Nephron progenitor cell (in vitro differentiated cells): ENCODE results near the gene CFAP74.

Source experiments
- DNase-seq: peaks from one replicate; pipeline ENCODE4 v3.0.0; 2021
- H3K27ac Mint-ChIP-seq: 2 replicates; pipeline ENCODE4 v1.8.0; 2021; ENCODE audit warnings: mild to moderate bottlenecking, moderate library complexity, mixed read lengths
- H3K27me3 Mint-ChIP-seq: 2 replicates; pipeline ENCODE4 v1.8.0; 2021; ENCODE audit warnings: mild to moderate bottlenecking, low read depth, mixed read lengths; ENCODE audit not compliant: poor library complexity
- H3K36me3 Mint-ChIP-seq: 2 replicates; pipeline ENCODE4 v1.8.0; 2021; ENCODE audit warnings: low read depth, mixed read lengths
- H3K4me1 Mint-ChIP-seq: 2 replicates; pipeline ENCODE4 v1.8.0; 2021; ENCODE audit warnings: mixed read lengths
- H3K4me3 Mint-ChIP-seq: 2 replicates; pipeline ENCODE4 v1.8.0; 2021; ENCODE audit warnings: mild to moderate bottlenecking, moderate library complexity, mixed read lengths
- H3K9me3 Mint-ChIP-seq: 2 replicates; pipeline ENCODE4 v1.8.0; 2021; ENCODE audit warnings: mild to moderate bottlenecking, moderate library complexity, mixed read lengths
- CTCF ChIP-seq: fragments of 200-600 bp; sonication (generic); IDR thresholded peaks from 2 replicates; pipeline ENCODE4 v1.5.0; 2021; ENCODE audit warnings: antibody characterized with exemption

CFAP74 gene

DNA sequence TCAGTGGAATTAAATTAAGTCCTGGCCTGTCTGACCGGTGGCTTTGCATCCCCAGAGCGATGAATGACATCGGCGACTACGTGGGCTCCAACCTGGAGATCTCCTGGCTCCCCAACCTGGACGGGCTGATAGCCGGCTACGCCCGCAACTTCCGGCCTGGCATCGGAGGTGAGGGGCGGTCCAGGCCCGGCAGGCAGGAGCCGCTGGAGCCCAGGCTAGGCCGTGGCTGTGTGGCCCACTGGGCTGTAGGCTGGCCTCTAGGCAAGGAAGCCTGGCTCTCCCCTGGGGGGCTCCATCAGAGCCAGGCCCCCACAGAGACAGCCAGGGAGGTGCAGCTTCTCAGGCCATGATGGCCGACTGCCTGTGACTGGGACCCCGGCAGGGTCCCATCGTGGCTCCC is 21.3 kb upstream of the CFAP74 start:
- no peak for TF ChIP-seq CTCF

DNA sequence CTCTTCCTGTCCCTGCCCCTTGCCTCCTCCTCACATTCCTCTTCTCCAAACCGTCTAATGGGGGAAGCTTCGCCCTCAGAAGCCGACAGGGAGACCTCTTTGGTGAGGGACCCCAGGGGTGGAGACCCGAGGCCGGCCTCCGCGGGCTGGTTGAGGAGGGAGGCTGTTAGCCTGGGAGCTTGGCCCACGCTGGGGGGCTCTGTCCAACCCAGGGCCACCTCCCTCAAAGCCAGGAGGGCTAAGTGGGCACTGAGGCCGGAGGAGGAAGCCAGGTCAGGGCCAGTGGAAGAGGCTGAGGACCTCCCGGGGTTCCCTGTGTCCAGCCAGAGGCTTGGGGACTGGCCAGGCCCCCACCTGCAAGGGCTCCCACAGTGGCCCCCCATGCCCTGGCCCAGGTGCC is 20.9 kb upstream of the CFAP74 start:
- H3K27me3 Mint-ChIP-seq: peaks cover 40% of the 10 kb centered on the region
- no peaks in the 10 kb centered on the region for H3K9me3 Mint-ChIP-seq
- no peaks in the 10 kb centered on the region for H3K36me3 Mint-ChIP-seq
- H3K4me3 Mint-ChIP-seq: no peak overlapping the region
- no peak overlapping the region for H3K27ac Mint-ChIP-seq
- DNase-seq: no peak
- TF ChIP-seq CTCF: no peak
- H3K4me1 Mint-ChIP-seq: no peaks in the 10 kb centered on the region

More for the DNA sequence above, 21.3 kb upstream of the CFAP74 start:
- Mint-ChIP-seq H3K27me3 (peaks cover 36% of the 10 kb centered on the region), H3K27ac (no peak overlapping the region), H3K4me3 (no peak overlapping the region), H3K36me3 (no peaks in the 10 kb centered on the region), H3K9me3 (no peaks in the 10 kb centered on the region), H3K4me1 (no peaks in the 10 kb centered on the region)
- DNase-seq: no peak

DNA sequence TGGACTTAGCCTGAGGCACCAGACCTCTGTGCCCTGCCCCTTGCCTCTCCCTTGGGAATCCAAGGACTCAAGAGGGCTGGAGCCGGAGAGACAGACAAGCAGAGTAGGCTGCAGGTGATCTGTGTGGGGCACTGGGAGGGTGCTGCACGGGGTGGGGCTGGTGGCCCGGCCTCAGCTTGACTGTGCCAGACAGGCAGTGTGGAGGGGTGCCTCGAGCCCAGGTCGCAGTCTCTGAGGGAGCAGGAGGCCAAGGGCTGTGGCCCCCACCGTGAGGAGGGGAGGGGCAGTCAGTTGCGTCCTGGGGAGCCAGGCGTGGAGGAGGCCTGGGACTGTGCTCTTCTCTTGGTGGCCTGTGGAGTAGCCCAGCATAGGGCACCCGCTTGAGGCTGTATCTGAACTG is 19.6 kb upstream of the CFAP74 start:
- no peak overlapping the region for H3K27ac Mint-ChIP-seq
- H3K36me3 Mint-ChIP-seq: no peaks in the 10 kb centered on the region
- H3K27me3 Mint-ChIP-seq: peaks cover 45% of the 10 kb centered on the region
- H3K9me3 Mint-ChIP-seq: no peaks in the 10 kb centered on the region
- peaks cover 5% of the 10 kb centered on the region for H3K4me1 Mint-ChIP-seq
- H3K4me3 Mint-ChIP-seq: no peak overlapping the region
- DNase-seq: no peak
- TF ChIP-seq CTCF: no peak

DNA sequence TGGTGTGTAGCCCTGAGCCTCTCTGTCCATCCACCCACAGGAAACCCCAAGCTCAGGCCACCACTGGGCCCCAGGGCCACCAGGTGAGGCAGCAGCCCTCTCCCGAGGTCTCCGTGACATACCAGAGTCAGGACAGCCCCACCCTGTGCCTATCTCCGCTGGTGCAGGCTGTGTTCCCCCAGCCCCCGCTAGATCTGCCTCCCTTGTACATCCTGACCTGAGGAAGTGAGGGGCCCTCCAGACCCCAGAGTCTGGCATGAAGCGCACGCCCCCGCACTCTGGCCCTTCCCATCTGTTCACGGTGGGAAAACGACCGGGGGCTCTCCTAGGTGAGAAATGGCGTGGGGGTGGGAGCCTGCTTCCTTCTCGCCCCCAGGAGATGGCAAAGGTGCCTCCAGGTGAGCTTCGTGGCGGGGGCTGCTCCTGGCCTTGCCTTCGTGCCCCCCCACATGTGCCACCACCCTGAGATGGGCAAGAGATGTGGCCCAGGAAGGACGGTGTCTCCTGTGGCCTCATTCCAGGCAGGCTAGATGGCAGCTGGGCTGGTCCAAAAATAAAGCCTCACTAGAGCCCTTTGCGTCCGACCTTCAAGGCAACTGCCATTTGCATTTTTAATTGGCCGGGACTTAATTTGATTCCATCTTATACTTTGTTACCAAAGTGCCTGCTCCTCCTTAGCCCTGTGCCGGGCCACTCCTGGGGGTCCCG is 18.6 kb upstream of the CFAP74 start:
- TF ChIP-seq CTCF: no peak
- no peak overlapping the region for H3K27ac Mint-ChIP-seq
- no peaks in the 10 kb centered on the region for H3K9me3 Mint-ChIP-seq
- DNase-seq: no peak
- peaks cover 55% of the 10 kb centered on the region for H3K27me3 Mint-ChIP-seq
- no peaks in the 10 kb centered on the region for H3K36me3 Mint-ChIP-seq
- no peak overlapping the region for H3K4me3 Mint-ChIP-seq
- peaks cover 9% of the 10 kb centered on the region for H3K4me1 Mint-ChIP-seq

- H3K27me3 Mint-ChIP-seq: peaks cover 62% of the 10 kb centered on the region
- no peaks in the 10 kb centered on the region for H3K36me3 Mint-ChIP-seq
- H3K4me3 Mint-ChIP-seq: no peak overlapping the region
- H3K4me1 Mint-ChIP-seq: peaks cover 10% of the 10 kb centered on the region
- DNase-seq: no peak
- H3K9me3 Mint-ChIP-seq: no peaks in the 10 kb centered on the region
- H3K27ac Mint-ChIP-seq: no peak overlapping the region
- TF ChIP-seq CTCF: no peak
Measured at GRCh38 chr1:2021550-2021949, 18.0 kb upstream of the CFAP74 start.

DNA sequence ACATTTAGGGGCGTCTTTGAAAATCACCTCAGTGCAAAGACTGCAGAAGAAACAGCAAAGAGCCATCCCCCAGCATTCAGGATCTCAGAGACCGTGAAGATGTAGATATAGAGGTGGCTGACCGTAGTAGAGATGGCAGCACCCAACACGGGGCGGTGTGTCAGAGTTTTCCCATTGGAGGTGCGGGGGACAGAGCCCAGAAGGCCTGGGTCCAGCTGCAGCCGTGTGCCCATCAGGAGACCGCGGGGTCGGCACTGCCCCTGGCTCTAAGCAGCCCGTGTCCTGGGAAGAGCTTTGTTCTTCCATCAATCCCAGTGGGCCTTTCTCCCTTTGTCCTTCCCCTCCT is 16.7 kb upstream of the CFAP74 start:
- no peak for DNase-seq
- Mint-ChIP-seq H3K36me3 (no peaks in the 10 kb centered on the region), H3K4me1 (peaks cover 10% of the 10 kb centered on the region), H3K4me3 (no peak overlapping the region), H3K27me3 (peaks cover 72% of the 10 kb centered on the region), H3K27ac (no peak overlapping the region), H3K9me3 (no peaks in the 10 kb centered on the region)
- TF ChIP-seq CTCF: no peak
